ENCODE data around the gene SINHCAF. TPM values are rescaled to one million over a fixed set of nuclear protein-coding genes. Genes with fewer than 3 reads are reported as not detected.

SINHCAF gene
- total and polyA plus RNA-seq, 9 donors = 20.8 to 48.9 (median 32.5) TPM

- Histone ChIP-seq H3K27ac (ENCODE audit: low read length) (no peak overlapping the region), H3K36me3 (ENCODE audit: control insufficient read depth, insufficient read depth, low read length) (no peaks in the 10 kb centered on the region), H3K4me1 (ENCODE audit: control insufficient read depth, insufficient read depth, low read length) (peaks cover 14% of the 10 kb centered on the region), H3K4me3 (ENCODE audit: low read length) (no peak overlapping the region), H3K9me3 (replicated peaks; ENCODE audit: control insufficient read depth, low read depth, low read length) (no peaks in the 10 kb centered on the region), H3K27me3 (ENCODE audit: control insufficient read depth, insufficient read depth, low read length) (peaks cover 6% of the 10 kb centered on the region)
- DNase-seq = no peak
- no CpG with 5 or more reads among the region's 1 CpG for WGBS (ENCODE audit: insufficient coverage)
Measured at GRCh38 chr12:31321897-31322228, 4.1 kb downstream of the SINHCAF start.

- Histone ChIP-seq H3K9me3 (replicated peaks; ENCODE audit: control insufficient read depth, low read depth, low read length) (no peaks in the 10 kb centered on the region), H3K4me1 (ENCODE audit: control insufficient read depth, insufficient read depth, low read length) (peaks cover 10% of the 10 kb centered on the region), H3K27me3 (ENCODE audit: control insufficient read depth, insufficient read depth, low read length) (peaks cover 6% of the 10 kb centered on the region), H3K36me3 (ENCODE audit: control insufficient read depth, insufficient read depth, low read length) (no peaks in the 10 kb centered on the region), H3K27ac (ENCODE audit: low read length) (no peak overlapping the region), H3K4me3 (ENCODE audit: low read length) (no peak overlapping the region)
- WGBS (ENCODE audit: insufficient coverage) = no CpG with 5 or more reads among the region's 4 CpGs
- no peak for DNase-seq
Measured at GRCh38 chr12:31321186-31321896, 4.6 kb downstream of the SINHCAF start.

- Histone ChIP-seq H3K27me3 (ENCODE audit: control insufficient read depth, insufficient read depth, low read length) (peaks cover 3% of the 10 kb centered on the region), H3K4me1 (ENCODE audit: control insufficient read depth, insufficient read depth, low read length) (peaks cover 4% of the 10 kb centered on the region), H3K36me3 (ENCODE audit: control insufficient read depth, insufficient read depth, low read length) (no peaks in the 10 kb centered on the region), H3K27ac (ENCODE audit: low read length) (no peak overlapping the region), H3K4me3 (ENCODE audit: low read length) (no peak overlapping the region), H3K9me3 (replicated peaks; ENCODE audit: control insufficient read depth, low read depth, low read length) (no peaks in the 10 kb centered on the region)
- DNase-seq = no peak
- WGBS (ENCODE audit: insufficient coverage) = 83% methylated on average over 1 of the region's 2 CpGs
Measured at GRCh38 chr12:31318657-31319269, 7.2 kb downstream of the SINHCAF start.

GRCh38 chr12:31317471-31318395 lies 8.2 kb downstream of the SINHCAF start:
- WGBS (ENCODE audit: insufficient coverage) = 4% methylated on average over 3 of the region's 8 CpGs
- peak overlapping the region; percentile 21 for H3K4me3 ChIP-seq (ENCODE audit: low read length)
- no peaks in the 10 kb centered on the region for H3K9me3 ChIP-seq (replicated peaks; ENCODE audit: control insufficient read depth, low read depth, low read length)
- peak overlapping the region; percentile 77 for H3K27ac ChIP-seq (ENCODE audit: low read length)
- H3K27me3 ChIP-seq (ENCODE audit: control insufficient read depth, insufficient read depth, low read length) = no peaks in the 10 kb centered on the region
- DNase-seq = peak; percentile 38
- no peaks in the 10 kb centered on the region for H3K4me1 ChIP-seq (ENCODE audit: control insufficient read depth, insufficient read depth, low read length)
- no peaks in the 10 kb centered on the region for H3K36me3 ChIP-seq (ENCODE audit: control insufficient read depth, insufficient read depth, low read length)

DNA sequence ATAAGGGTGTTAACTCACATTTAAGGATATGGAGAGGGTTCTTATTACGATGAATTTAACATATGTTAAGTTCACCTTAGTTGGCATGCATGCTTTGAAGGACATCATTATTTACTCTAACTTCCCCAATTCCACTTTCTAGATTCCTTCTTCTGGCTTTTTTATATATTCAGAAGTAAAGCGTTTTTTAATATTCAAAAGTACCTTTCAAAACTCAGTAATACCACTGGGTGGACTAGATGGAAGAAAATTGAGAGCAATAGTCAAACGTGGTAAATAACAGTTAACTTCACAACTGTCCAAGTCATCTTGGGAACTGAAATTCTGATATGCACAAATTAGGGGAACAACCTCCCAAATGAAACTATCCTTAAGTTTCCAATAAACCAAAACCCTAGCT lies 9.1 kb downstream of the SINHCAF start:
- no peaks in the 10 kb centered on the region for H3K4me1 ChIP-seq (ENCODE audit: control insufficient read depth, insufficient read depth, low read length)
- no CpG with 5 or more reads among the region's 3 CpGs for WGBS (ENCODE audit: insufficient coverage)

GRCh38 chr12:31315784-31316465 lies 10.0 kb downstream of the SINHCAF start:
- no CpG with 5 or more reads among the region's 7 CpGs for WGBS (ENCODE audit: insufficient coverage)
- no peaks in the 10 kb centered on the region for H3K9me3 ChIP-seq (replicated peaks; ENCODE audit: control insufficient read depth, low read depth, low read length)
- H3K4me3 ChIP-seq (ENCODE audit: low read length) = no peak overlapping the region
- no peak for DNase-seq
- H3K36me3 ChIP-seq (ENCODE audit: control insufficient read depth, insufficient read depth, low read length) = no peaks in the 10 kb centered on the region
- no peaks in the 10 kb centered on the region for H3K4me1 ChIP-seq (ENCODE audit: control insufficient read depth, insufficient read depth, low read length)
- H3K27ac ChIP-seq (ENCODE audit: low read length) = no peak overlapping the region
- no peaks in the 10 kb centered on the region for H3K27me3 ChIP-seq (ENCODE audit: control insufficient read depth, insufficient read depth, low read length)

More for the DNA sequence above, 9.1 kb downstream of the SINHCAF start:
- no peak overlapping the region for H3K4me3 ChIP-seq (ENCODE audit: low read length)
- no peak overlapping the region for H3K27ac ChIP-seq (ENCODE audit: low read length)
- H3K36me3 ChIP-seq (ENCODE audit: control insufficient read depth, insufficient read depth, low read length) = no peaks in the 10 kb centered on the region
- no peak for DNase-seq
- H3K9me3 ChIP-seq (replicated peaks; ENCODE audit: control insufficient read depth, low read depth, low read length) = no peaks in the 10 kb centered on the region
- no peaks in the 10 kb centered on the region for H3K27me3 ChIP-seq (ENCODE audit: control insufficient read depth, insufficient read depth, low read length)

GRCh38 chr12:31315044-31315715 lies 10.8 kb downstream of the SINHCAF start:
- H3K27me3 ChIP-seq (ENCODE audit: control insufficient read depth, insufficient read depth, low read length) = no peaks in the 10 kb centered on the region
- no peaks in the 10 kb centered on the region for H3K4me1 ChIP-seq (ENCODE audit: control insufficient read depth, insufficient read depth, low read length)
- H3K36me3 ChIP-seq (ENCODE audit: control insufficient read depth, insufficient read depth, low read length) = no peaks in the 10 kb centered on the region
- no peaks in the 10 kb centered on the region for H3K9me3 ChIP-seq (replicated peaks; ENCODE audit: control insufficient read depth, low read depth, low read length)
- DNase-seq = no peak
- no peak overlapping the region for H3K4me3 ChIP-seq (ENCODE audit: low read length)
- WGBS (ENCODE audit: insufficient coverage) = no CpG with 5 or more reads among the region's 3 CpGs
- no peak overlapping the region for H3K27ac ChIP-seq (ENCODE audit: low read length)

DNA sequence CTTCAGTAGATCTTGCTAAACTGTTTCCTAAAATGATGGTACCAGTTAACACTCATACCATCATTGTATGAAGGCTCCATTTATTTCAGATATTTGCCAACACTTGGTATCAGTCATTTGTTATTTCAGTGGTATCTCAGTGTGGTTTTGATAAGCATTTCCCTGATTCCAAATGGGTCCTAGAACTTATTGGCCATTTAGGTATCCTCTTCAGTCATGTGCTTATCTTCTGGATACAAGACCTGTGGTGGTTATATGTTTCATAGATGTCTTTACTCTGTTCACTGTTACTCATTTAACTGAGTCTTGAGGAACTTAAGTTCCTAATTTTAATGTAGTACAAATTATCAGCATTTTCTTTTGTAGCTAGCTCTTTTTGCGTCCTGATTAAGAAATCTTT lies 13.5 kb downstream of the SINHCAF start:
- DNase-seq = no peak
- Histone ChIP-seq H3K9me3 (replicated peaks; ENCODE audit: control insufficient read depth, low read depth, low read length) (no peaks in the 10 kb centered on the region), H3K36me3 (ENCODE audit: control insufficient read depth, insufficient read depth, low read length) (no peaks in the 10 kb centered on the region), H3K4me3 (ENCODE audit: low read length) (no peak overlapping the region), H3K27ac (ENCODE audit: low read length) (no peak overlapping the region), H3K27me3 (ENCODE audit: control insufficient read depth, insufficient read depth, low read length) (no peaks in the 10 kb centered on the region), H3K4me1 (ENCODE audit: control insufficient read depth, insufficient read depth, low read length) (no peaks in the 10 kb centered on the region)
- WGBS (ENCODE audit: insufficient coverage) = no CpG with 5 or more reads among the region's 1 CpG

DNA sequence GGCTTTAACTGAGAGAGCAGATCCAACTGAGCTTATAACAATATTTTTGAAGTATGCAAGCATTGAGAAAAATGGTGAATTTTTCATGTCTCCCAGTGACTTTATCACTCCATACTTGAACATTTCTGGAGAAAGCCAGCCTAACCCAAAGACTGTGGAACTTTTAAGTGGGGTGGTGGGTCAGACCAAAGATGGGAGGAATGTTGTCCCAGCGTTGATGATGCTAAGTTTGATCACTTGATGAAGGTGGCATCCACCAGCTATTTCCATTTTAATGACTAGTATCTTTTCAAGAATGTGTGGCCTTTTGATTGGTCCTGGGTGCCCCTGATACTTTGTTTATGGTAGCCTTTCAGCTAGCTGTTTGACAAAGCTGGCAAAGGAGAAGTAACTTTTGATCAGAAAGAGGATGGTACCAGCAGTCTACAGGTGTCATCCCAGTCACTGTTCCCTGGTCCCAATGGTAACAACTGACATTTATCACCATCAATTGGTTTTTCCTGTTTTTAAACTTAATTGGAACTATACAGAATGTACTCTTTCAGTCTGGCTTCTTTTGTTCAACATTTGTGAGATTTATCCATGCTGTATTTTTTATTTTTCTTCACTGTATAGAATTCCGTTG lies 14.2 kb downstream of the SINHCAF start:
- WGBS (ENCODE audit: insufficient coverage) = no CpG with 5 or more reads among the region's 2 CpGs
- no peaks in the 10 kb centered on the region for H3K9me3 ChIP-seq (replicated peaks; ENCODE audit: control insufficient read depth, low read depth, low read length)
- H3K4me3 ChIP-seq (ENCODE audit: low read length) = no peak overlapping the region
- no peak overlapping the region for H3K27ac ChIP-seq (ENCODE audit: low read length)
- no peak for DNase-seq
- no peaks in the 10 kb centered on the region for H3K4me1 ChIP-seq (ENCODE audit: control insufficient read depth, insufficient read depth, low read length)
- H3K27me3 ChIP-seq (ENCODE audit: control insufficient read depth, insufficient read depth, low read length) = no peaks in the 10 kb centered on the region
- no peaks in the 10 kb centered on the region for H3K36me3 ChIP-seq (ENCODE audit: control insufficient read depth, insufficient read depth, low read length)

Measured in muscle of leg (tissue), 11 donors.